ENCODE measurements around the gene EFCC1. TPM values are rescaled to one million over a fixed set of nuclear protein-coding genes. Genes with fewer than 3 reads are reported as not detected.
A peak's percentile ranks its signal among the peaks of the same experiment; 100 is the strongest.

The EFCC1 gene
- polyA plus RNA-seq (ENCODE audit: insufficient read length) = 1.7 TPM
- long read RNA-seq, donor 1 = 0 reads
- long read RNA-seq, donor 2 = 0 reads
- long read RNA-seq, donor 3 = 0 reads
- long read RNA-seq, donor 4 = 0 reads
- long read RNA-seq, donor 5, partial matches to known transcripts = 0 of 1 reads
- long read RNA-seq, donor 5, other reads (novel, unspliced or antisense) = 0 of 1 reads
- long read RNA-seq, donor 6 = 0 reads
- long read RNA-seq, donor 7 = 0 reads
- long read RNA-seq, donor 8 = 0 reads

- DNase-seq = no peak
Observed at GRCh38 chr3:129001101-129001805, at the start of gene EFCC1. Gene EFCC1, plus strand, starts transcription at chr3:129001304. Its CDS starts 325 bp downstream, at chr3:129001629.

DNA sequence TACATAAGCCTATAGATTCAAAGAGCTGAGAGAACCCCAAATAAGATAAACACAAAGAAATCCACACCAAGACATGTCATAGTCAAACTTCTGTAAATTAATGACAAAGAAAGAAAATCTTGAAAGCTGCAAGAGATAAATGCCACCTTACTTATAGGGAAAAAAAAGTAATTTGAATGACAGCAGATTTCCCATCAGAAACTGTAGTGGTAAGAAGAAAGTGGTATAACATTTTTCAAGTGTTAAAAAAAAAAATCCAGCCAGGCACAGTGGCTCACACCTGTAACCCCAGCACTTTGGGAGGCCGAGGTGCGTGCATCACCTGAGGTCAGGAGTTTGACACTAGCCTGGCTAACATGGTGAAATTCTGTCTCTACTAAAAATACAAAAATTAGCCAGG, 44.7 kb upstream of the EFCC1 start:
- DNase-seq = no peak

DNA sequence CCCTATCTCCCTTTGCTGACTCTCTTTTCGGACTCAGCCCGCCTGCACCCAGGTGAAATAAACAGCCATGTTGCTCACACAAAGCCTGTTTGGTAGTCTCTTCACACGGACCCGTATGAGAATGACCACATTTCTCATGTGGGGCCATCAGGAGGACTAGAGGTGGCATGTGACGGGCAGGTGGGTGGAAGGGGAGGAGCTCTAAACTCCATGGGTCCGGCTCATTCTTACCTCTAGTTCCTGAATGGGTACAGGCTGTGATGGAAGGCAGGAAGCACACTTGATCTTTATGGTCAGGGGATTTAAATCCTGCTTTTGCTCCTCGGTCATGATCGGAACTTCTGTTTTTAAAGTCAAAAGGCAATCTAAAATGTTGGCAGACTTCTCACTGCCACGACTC, 35.8 kb upstream of the EFCC1 start:
- no peak for DNase-seq

GRCh38 chr3:128965818-128966217, 35.3 kb upstream of the EFCC1 start:
- no peak for DNase-seq

- no peak for DNase-seq
Observed at GRCh38 chr3:128967748-128968355, 33.3 kb upstream of the EFCC1 start.

DNA sequence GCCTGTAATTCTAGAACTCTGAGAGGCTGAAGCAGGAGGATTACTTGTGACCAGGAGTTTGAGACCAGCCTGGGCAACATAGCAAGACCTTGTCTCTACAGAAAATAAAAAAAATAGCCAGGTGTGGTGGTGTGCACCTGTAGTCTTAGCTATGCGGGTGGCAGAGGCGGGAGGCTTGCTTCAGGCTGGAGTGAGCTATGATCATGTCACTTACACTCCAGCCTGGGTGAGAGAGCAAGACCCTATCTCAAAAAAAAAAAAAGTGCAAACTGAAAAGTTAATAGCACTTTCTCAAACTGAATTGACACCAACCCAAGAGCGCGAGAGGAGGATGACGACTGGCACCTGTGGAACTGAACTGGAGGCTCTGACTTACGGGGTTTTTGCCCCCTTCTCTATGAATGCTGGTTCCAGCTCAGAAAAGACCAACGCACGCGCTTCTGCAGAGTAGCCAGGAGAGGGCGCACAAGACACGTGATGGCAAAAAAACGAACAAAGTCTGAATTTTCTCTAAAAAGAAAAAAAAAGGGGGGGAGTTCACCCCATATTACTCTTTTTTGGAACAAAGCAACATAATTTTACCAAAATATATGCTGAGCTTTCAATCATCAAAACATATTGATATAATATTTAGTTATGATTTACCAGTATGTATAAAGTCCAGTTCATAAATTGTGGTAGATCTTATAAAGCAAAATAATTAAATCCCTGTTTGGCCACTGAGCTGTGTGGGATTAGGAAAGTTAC, 30.9 kb upstream of the EFCC1 start:
- DNase-seq = peak; percentile 32

- no peak for DNase-seq
Observed at GRCh38 chr3:128970740-128971047, 30.4 kb upstream of the EFCC1 start.

- peak; percentile 27 for DNase-seq
Observed at GRCh38 chr3:128971421-128972100, 29.5 kb upstream of the EFCC1 start.

DNA sequence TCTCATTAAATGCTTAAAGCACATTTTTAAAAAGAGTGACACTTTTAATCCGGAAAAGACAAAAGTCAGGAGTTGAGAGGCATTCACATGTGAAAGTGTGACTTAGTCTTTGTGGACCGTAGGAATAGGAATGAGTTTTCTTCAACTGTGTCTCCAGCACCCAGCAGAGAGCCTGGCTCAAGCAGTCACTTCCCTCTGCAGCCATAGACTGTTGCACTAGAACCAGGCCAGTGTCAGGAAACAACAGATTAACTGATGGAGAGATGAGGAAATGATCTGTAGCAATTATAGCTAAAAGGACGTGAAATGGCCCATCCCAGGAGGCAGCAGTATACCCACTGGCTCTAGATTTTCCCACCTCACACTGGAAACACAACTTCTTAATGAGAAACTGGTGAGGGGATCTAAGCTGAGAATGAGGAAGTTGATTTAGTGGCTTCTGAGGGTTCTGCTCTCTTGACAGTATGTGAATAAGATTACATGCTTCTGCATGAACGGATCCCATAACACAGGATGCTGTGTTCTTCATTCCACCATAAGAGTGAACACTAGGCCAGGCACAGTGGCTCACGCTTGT, 27.0 kb upstream of the EFCC1 start:
- no peak for DNase-seq

- no peak for DNase-seq
Observed at GRCh38 chr3:128975276-128975675, 25.8 kb upstream of the EFCC1 start.

- no peak for DNase-seq
Observed at GRCh38 chr3:128983293-128984069, 17.6 kb upstream of the EFCC1 start.

- DNase-seq = no peak
Observed at GRCh38 chr3:128984596-128984995, 16.5 kb upstream of the EFCC1 start.

- DNase-seq = no peak
Observed at GRCh38 chr3:128987302-128988100, 13.6 kb upstream of the EFCC1 start.

GRCh38 chr3:128988286-128988685, 12.8 kb upstream of the EFCC1 start:
- no peak for DNase-seq

GRCh38 chr3:128991355-128991895, 9.7 kb upstream of the EFCC1 start:
- no peak for DNase-seq

GRCh38 chr3:128992926-128993460, 8.1 kb upstream of the EFCC1 start:
- DNase-seq = no peak

DNA sequence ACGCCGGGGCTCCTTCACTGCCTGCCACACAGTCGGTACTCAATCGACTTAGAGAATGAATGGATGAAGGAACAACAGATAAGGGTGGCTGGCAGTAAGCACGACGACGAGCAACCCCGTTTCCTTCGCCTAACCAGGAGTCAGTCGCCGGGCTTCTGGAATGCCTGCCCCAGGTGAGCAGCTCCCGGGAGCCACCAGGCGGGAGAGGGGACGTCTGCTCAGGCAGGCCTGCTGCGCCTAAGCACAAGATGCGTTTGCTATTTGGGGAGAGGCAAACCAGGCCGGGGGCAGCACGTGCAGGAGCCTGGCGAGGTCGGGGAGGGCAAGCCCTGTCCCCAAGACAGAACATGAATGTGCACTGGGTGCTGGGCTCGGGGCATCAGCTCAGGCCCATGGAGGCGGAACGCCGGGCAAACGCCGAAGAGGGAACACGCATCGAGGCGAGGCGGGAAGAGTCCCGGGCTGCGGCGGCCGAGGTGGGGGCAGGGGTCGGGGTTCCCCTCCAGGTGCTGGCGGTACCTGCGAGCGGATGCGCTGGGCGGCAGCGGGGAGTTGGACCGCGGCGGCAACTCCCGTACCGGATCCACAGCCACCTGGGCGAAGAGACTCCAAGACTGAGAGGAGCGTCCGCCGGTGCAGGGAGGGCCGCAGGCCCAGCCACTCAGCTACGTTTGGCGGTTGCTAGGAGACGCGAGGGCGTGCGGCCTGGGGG, 7.5 kb upstream of the EFCC1 start, which contains the start of gene CFAP92:
Gene CFAP92 (minus strand): TSS at position 616 of the 712 bp plus-strand sequence. CDS start 772 bp downstream, outside the sequence.
- peak; percentile 84 for DNase-seq

DNA sequence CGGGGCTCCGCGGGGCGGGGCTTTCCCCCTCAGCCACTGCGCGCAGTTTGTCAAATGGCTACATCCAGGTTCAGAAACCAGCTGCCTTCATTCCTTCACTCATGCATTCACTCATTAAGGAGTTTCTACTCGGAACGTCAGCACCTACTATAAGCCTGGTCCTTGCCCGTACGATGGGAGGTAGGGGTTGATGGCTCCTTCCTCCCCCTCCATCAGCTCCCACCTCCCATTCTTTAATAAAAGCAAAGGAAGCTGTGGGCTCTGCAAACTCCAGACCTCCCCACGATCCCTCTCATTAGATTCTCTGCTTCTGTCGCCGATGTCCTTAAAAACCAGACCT, 7.0 kb upstream of the EFCC1 start:
- DNase-seq = no peak
